ENCODE data around the gene SOX6. TPM values are rescaled to one million over a fixed set of nuclear protein-coding genes. Genes with fewer than 3 reads are reported as not detected.
"Not testable (repeated sequence)": the region's sequence is repeated elsewhere in the genome, so short reads cannot be mapped to it uniquely, and the experiment has no call there.

The SOX6 gene
- total RNA-seq: under 1 TPM in 1 of 2 experiments, not detected in 1; 0.21 TPM

DNA sequence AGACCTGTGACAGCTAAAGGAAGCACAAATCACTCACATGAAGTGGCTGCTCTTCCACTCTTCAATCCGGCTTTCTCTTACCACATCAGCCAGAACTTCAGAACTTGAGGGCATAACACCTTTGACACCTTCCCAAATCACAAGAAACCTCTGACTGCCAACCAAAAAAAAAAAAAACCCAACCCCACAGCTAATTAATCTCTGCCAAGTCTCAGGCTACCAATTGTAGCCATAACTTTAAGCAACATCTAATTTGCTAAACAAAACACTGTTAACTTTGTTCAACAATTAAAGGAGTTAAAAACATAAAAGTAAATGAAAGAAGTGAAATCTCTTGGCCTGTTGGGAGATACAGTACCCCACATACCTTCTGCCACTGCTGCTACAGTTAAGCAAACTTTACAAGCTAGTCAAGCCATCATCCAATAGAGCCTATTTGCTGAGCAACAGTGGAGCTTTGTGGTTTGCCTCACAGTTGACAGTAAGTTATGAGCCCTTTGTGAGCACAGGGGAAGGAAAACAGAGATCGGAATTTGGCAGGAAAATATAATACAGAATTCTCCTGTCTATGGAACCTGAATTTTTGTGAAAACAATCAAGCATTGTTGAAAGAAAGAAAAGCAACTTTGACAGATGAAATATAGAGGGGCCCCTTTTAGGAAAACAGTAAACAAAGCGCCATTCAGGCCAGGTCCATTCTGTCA, at the start of gene SOX6:
SOX6 (minus strand) TSS at position 490 of the 704 bp plus-strand sequence. CDS start 15,298 bp downstream, outside the sequence.
- Mint-ChIP-seq H3K36me3 (no peaks in the 10 kb centered on the region), H3K27me3 (no peaks in the 10 kb centered on the region), H3K27ac (no peak within 1 kb of the TSS), H3K4me1 (no peaks in the 10 kb centered on the region), H3K4me3 (no peak within 1 kb of the TSS), H3K9me3 (ENCODE audit: low read depth) (peaks cover 6% of the 10 kb centered on the region)
- CTCF ChIA-PET: no interaction called here
- DNase-seq (no peak), ATAC-seq (no peak)

DNA sequence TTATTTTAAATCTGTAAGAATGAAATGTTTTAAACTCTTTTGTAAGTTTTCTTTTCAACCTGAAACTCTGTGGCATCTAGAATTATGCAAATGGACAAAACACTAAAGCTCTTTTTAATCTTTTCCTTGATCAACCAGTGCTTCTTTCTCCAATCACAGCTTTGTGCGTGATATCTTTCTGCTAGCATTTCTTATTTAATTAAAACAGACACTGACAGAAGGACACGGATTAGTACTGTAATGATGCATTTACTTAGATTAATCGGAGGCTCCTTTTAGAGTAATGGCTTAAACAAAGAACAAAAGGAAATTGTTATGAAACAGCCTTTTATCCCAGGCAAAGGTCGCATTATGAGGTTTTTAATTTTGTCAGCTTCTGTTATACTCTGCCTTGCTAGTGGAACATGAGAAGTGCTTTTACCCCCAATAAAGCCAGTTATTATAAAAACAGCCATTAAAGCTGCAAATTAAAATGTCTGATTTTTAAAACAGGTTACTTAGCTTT, 48.5 kb upstream of the SOX6 start:
- H3K9me3 Mint-ChIP-seq (ENCODE audit: low read depth): peaks cover 4% of the 10 kb centered on the region
- CTCF ChIA-PET: no interaction called here
- H3K4me1 Mint-ChIP-seq: no peaks in the 10 kb centered on the region
- ATAC-seq (no peak), DNase-seq (no peak)
- no peak overlapping the region for H3K4me3 Mint-ChIP-seq
- H3K27me3 Mint-ChIP-seq: no peaks in the 10 kb centered on the region
- H3K27ac Mint-ChIP-seq: no peak overlapping the region
- H3K36me3 Mint-ChIP-seq: no peaks in the 10 kb centered on the region

DNA sequence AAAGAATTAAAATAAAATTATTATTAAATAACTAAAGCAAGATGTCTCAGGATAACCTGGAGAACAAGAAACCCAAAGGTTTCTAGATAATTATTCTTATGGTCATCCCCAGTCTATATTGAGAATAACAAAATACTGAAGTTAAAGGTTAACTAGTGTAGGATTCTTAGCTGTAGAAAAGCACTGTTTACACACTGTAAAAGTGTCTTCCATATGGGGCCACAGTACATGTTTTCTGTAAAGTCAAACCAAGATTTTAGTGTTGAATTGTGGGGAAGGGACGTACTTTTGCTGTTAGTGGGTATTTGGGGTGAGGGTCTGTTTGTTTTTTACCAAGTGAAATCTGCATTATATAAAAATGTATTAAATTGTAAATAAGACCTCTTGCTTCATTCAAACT, 47.5 kb upstream of the SOX6 start:
- Mint-ChIP-seq H3K4me1 (no peaks in the 10 kb centered on the region), H3K4me3 (no peak overlapping the region), H3K27ac (no peak overlapping the region), H3K27me3 (no peaks in the 10 kb centered on the region), H3K36me3 (no peaks in the 10 kb centered on the region), H3K9me3 (ENCODE audit: low read depth) (peaks cover 4% of the 10 kb centered on the region)
- CTCF ChIA-PET: no interaction called here
- ATAC-seq: no peak
- DNase-seq: no peak

DNA sequence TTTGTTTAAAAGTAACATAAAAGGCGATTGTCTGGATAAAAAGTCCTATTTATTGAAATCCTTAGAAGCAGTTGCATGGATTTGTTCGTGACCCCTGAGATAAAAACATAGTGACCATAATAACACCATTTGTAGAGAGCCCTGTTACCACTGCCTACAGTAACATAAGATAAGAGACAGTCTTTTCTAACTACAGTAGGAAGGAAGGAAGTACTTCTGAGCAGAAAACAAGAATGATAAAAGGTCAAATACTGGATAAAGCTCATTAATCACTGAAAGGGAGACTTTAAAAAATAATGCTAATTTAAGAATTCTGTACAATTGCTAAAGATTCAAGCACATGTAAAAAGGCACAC, 47.1 kb upstream of the SOX6 start:
- H3K4me3 Mint-ChIP-seq: no peak overlapping the region
- CTCF ChIA-PET: no interaction called here
- H3K9me3 Mint-ChIP-seq (ENCODE audit: low read depth): peaks cover 4% of the 10 kb centered on the region
- ATAC-seq (no peak), DNase-seq (no peak)
- no peaks in the 10 kb centered on the region for H3K27me3 Mint-ChIP-seq
- H3K36me3 Mint-ChIP-seq: no peaks in the 10 kb centered on the region
- no peak overlapping the region for H3K27ac Mint-ChIP-seq
- H3K4me1 Mint-ChIP-seq: no peaks in the 10 kb centered on the region

DNA sequence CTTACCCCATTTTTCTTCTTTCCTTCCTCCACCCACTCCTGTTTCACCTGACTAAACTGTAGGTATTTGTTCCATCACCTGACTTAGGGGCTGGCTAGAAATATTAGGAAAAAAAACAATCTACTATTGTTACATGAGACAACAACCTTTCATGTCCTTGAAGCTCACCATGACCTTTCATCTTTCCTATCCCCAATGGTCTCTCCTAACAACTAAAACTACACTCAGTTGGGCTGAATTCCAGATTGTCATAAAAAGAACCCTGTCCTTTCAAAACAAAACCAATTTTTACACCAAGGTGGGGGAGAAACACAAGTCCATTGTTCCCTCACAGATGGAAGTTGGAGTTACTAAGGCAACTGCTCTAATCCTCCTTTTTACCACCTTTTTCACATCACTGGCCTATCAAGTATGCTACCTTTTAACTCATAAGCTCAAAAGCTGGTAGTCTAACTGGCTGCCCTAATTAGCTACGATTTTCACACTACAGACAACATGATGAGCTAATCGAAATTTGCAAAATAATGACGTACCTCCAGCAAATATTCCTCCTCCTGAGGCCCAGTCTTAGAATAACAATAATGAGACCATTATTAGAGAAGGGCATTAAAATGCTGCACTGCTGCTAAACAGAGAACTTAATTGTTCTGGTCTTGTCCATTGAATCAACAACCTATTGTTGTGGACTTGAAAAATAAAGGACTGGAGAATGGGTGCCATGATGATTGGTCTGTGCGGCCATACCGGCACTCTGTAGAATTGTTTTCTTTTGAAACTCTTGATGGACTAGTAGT, 46.5 kb upstream of the SOX6 start:
- ATAC-seq (no peak), DNase-seq (no peak)
- H3K4me1 Mint-ChIP-seq: no peaks in the 10 kb centered on the region
- H3K4me3 Mint-ChIP-seq: no peak overlapping the region
- H3K27me3 Mint-ChIP-seq: no peaks in the 10 kb centered on the region
- H3K27ac Mint-ChIP-seq: no peak overlapping the region
- peaks cover 4% of the 10 kb centered on the region for H3K9me3 Mint-ChIP-seq (ENCODE audit: low read depth)
- CTCF ChIA-PET: no interaction called here
- H3K36me3 Mint-ChIP-seq: no peaks in the 10 kb centered on the region

DNA sequence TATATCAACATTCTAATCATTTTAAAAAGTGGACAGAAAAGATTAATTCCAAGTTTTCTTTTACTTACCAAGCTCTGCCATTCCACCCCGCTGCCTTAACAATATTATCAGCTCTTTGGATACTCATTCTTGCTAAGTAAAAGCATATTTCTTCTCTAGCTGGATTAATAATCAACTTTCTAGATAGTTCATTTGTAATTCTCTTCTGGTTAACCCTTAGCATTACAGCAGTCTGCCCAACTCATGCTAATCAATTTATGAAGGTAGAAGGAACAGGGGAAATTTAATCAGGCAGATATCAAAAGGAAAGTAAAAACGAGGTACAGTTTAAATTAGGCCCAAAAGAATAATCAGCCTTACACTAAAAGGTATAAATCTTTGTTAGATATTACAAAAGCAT, 41.0 kb upstream of the SOX6 start:
- Mint-ChIP-seq H3K4me1 (no peaks in the 10 kb centered on the region), H3K27ac (no peak overlapping the region), H3K36me3 (no peaks in the 10 kb centered on the region), H3K9me3 (ENCODE audit: low read depth) (peaks cover 2% of the 10 kb centered on the region), H3K4me3 (no peak overlapping the region), H3K27me3 (no peaks in the 10 kb centered on the region)
- ATAC-seq: no peak
- CTCF ChIA-PET: no interaction called here
- DNase-seq: no peak

DNA sequence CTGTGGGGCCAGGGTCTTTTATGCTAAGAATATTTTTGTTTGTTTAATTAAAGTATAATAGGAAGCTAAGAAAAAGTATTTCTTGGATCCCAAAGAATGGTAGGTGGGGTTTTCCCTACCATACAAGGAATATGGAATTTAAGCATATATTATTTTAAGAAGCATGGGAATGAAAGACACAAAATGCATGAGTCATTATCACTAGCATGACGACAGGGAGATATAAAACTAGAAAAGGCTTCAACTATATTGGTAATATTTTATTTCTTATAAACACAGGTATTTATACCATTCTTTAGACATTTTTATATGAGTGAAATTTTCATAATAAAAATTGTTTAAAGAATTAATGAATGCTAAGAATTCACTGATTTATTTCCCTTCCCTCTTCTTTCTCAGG, 39.3 kb upstream of the SOX6 start:
- no peak for ATAC-seq
- DNase-seq: no peak
- no peaks in the 10 kb centered on the region for H3K27me3 Mint-ChIP-seq
- CTCF ChIA-PET: no interaction called here
- H3K36me3 Mint-ChIP-seq: no peaks in the 10 kb centered on the region
- no peaks in the 10 kb centered on the region for H3K4me1 Mint-ChIP-seq
- H3K9me3 Mint-ChIP-seq (ENCODE audit: low read depth): peaks cover 6% of the 10 kb centered on the region
- no peak overlapping the region for H3K27ac Mint-ChIP-seq
- no peak overlapping the region for H3K4me3 Mint-ChIP-seq

DNA sequence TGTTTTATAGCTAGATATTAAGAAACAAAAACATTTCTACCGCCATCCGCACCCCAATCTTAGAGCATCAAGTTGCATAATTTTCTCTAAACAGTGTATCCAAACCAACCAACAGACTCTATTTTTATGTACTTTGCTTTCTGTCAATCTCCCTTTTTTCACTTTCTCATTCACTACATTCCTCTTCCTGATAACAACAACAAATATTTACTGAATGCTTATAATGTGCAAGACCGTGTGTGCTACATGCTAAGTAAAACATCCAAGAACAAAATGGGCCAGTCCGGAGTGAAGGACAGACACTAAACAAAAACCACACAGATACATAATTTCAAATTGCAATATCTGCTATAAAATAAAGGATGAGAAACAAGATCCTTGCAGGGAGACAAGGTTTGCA, 38.6 kb upstream of the SOX6 start:
- Mint-ChIP-seq H3K4me3 (no peak overlapping the region), H3K4me1 (no peaks in the 10 kb centered on the region), H3K9me3 (ENCODE audit: low read depth) (peaks cover 9% of the 10 kb centered on the region), H3K36me3 (no peaks in the 10 kb centered on the region), H3K27me3 (no peaks in the 10 kb centered on the region), H3K27ac (no peak overlapping the region)
- CTCF ChIA-PET: no interaction called here
- DNase-seq (no peak), ATAC-seq (no peak)

DNA sequence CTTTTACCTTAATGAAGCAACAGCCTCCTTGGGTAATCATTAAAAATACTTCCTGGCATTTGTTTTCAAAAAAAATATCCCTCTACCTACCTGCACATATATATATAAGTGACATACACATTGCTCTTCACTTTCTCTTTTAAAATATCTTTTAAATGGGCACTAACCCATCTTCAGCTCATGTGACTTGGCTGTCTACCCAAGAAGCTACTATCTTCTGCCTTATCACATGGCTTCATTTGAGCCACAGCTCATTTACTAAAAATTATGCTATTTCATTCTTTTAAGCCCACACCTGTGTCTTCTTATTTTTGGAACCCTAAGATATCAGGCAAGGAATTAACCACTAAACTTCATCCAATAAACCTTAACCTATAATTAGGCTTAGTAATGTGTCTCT, 37.0 kb upstream of the SOX6 start:
- H3K9me3 Mint-ChIP-seq (ENCODE audit: low read depth): peaks cover 14% of the 10 kb centered on the region
- no peaks in the 10 kb centered on the region for H3K4me1 Mint-ChIP-seq
- H3K27ac Mint-ChIP-seq: no peak overlapping the region
- CTCF ChIA-PET: no interaction called here
- DNase-seq (no peak), ATAC-seq (no peak)
- H3K4me3 Mint-ChIP-seq: no peak overlapping the region
- no peaks in the 10 kb centered on the region for H3K27me3 Mint-ChIP-seq
- no peaks in the 10 kb centered on the region for H3K36me3 Mint-ChIP-seq

DNA sequence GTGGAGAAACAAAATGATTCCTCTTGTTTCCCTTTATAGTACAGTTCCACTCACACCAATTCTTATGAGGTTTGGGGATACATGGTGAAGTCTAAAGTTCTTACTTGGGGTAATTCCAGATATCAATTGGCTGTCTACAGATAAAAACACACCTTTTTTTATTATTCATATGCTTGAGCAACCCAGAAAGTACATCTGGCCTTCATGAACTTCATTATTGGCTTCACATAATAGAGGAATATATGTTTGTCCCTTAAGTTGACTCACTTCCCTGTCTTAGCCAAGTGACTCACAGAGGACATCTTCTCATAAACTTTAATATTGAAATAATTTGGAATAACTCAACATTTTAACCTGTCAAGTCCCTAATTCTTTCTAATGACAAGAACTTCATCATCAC, 36.3 kb upstream of the SOX6 start:
- H3K4me1 Mint-ChIP-seq: no peaks in the 10 kb centered on the region
- peaks cover 14% of the 10 kb centered on the region for H3K9me3 Mint-ChIP-seq (ENCODE audit: low read depth)
- ATAC-seq (no peak), DNase-seq (no peak)
- CTCF ChIA-PET: no interaction called here
- H3K27me3 Mint-ChIP-seq: no peaks in the 10 kb centered on the region
- H3K4me3 Mint-ChIP-seq: no peak overlapping the region
- no peak overlapping the region for H3K27ac Mint-ChIP-seq
- no peaks in the 10 kb centered on the region for H3K36me3 Mint-ChIP-seq

DNA sequence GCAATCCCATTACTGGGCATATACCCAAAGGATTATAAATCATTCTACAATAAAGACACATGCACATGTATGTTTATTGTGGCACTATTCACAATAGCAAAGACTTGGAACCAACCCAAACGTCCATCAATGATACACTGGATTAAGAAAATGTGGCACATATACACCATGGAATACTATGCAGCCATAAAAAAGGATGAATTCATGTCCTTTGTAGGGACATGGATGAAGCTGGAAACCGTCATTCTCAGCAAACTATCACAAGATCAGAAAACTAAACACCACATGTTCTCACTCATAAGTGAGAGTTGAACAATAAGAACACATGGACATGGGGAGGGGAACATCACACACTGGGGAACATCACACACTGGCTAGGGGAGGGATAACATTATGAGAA, 34.5 kb upstream of the SOX6 start:
- ATAC-seq, CTCF ChIA-PET, H3K36me3 Mint-ChIP-seq, H3K27me3 Mint-ChIP-seq, H3K4me3 Mint-ChIP-seq, H3K27ac Mint-ChIP-seq, DNase-seq, H3K4me1 Mint-ChIP-seq: not testable (repeated sequence)
- peaks cover 14% of the 10 kb centered on the region for H3K9me3 Mint-ChIP-seq (ENCODE audit: low read depth)

DNA sequence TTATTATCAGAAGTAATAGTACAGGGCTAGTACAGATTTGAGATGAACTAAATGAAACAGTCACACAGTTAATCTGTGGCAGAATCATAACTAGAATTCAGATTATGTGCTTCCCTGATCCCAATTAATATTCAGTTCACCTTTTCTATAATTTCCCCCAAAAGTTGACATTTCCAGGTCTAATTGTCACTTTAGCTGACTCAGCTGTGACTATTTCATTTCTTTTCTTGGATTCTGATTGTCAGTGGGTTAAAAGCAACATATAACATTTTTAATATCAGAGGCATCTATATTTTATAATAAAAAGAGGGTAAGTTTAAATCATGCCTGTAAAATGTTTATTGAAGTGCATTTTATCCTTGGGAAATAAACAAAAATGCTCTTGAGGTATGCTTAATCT, 28.8 kb upstream of the SOX6 start:
- CTCF ChIA-PET: no interaction called here
- no peak overlapping the region for H3K4me3 Mint-ChIP-seq
- no peak for DNase-seq

DNA sequence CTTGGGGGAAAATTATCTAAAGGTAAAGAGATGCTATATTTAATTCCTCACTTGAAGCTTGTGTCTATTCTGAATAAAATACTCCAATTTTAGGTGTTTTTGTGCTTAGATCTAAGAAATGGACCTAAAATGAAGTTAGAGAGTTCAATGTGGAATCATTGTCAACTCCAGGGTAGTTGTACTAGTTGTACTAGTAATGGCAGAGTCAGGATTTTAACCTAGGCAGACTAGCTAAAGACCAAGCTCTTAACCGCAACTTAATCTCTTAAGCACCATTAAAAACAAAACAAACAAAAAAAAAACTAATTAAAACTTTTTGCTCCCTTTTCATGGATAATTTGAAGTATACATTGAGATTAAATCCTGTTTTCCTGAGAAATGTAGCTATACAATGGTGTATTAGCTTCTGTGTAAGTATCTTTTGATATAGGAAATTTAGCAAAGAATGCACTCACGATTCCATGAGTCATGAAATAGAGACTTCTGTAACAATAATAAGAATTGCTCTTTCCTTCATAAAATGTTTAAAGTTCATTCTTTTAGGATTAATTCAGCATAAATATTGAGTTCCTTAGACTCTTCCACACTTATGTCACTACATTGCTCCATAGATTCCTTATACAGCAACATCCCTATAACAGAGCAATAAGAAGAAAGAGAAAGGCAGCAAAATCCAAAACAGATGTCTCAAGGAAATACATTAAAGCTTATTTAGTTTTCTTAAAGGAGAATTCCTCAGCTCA, 26.5 kb upstream of the SOX6 start:
- H3K27me3 Mint-ChIP-seq: no peaks in the 10 kb centered on the region
- no peaks in the 10 kb centered on the region for H3K36me3 Mint-ChIP-seq
- H3K9me3 Mint-ChIP-seq (ENCODE audit: low read depth): no peaks in the 10 kb centered on the region
- no peak for ATAC-seq
- no peak overlapping the region for H3K27ac Mint-ChIP-seq
- no peak overlapping the region for H3K4me3 Mint-ChIP-seq
- no peaks in the 10 kb centered on the region for H3K4me1 Mint-ChIP-seq
- DNase-seq: no peak
- CTCF ChIA-PET: no interaction called here

More for the DNA sequence above, 28.8 kb upstream of the SOX6 start:
- H3K9me3 Mint-ChIP-seq (ENCODE audit: low read depth): peaks cover 6% of the 10 kb centered on the region
- H3K27ac Mint-ChIP-seq: no peak overlapping the region
- H3K4me1 Mint-ChIP-seq: no peaks in the 10 kb centered on the region
- no peak for ATAC-seq
- no peaks in the 10 kb centered on the region for H3K36me3 Mint-ChIP-seq
- no peaks in the 10 kb centered on the region for H3K27me3 Mint-ChIP-seq

DNA sequence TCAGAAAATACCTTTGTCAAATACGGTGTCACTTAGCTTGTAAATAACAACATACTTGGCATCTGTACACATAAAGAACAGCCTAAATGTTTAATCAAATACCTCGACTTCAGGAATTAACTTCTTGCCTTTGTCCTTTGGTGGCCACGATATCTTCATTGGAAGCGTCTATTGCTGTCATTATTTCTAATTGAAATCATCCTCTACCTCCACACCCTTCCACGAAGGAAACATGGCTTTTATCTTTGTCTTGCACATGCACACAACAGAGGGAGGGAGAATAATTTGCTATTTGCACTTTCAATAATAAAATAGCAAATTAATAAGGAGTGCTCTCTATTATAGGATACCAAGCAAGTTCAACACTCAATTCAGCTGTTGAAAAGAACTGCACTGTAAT, 25.8 kb upstream of the SOX6 start:
- DNase-seq (no peak), ATAC-seq (no peak)
- Mint-ChIP-seq H3K27me3 (no peaks in the 10 kb centered on the region), H3K4me3 (no peak overlapping the region), H3K9me3 (ENCODE audit: low read depth) (no peaks in the 10 kb centered on the region), H3K27ac (no peak overlapping the region), H3K4me1 (no peaks in the 10 kb centered on the region), H3K36me3 (no peaks in the 10 kb centered on the region)
- CTCF ChIA-PET: no interaction called here

Measured in activated CD8-positive, alpha-beta memory T cell treated with anti-CD3 and anti-CD28 coated beads, Interleukin-2, amount 10 ng/mL, durations not matched to agents 7 days and 5 days (primary cell).